Endodermal cell (in vitro differentiated cells): ENCODE measurements around the gene KCNMA1. TPM values are rescaled to one million over a fixed set of nuclear protein-coding genes. Genes with fewer than 3 reads are reported as not detected.
A peak's percentile ranks its signal among the peaks of the same experiment; 100 is the strongest.

ENCODE experiments used
- DNase-seq: peaks from one replicate; pipeline ENCODE4 v3.0.0-alpha.2; 2017
- H3K27ac ChIP-seq: 2 replicates; pipeline ENCODE4 v1.5.1; 2013; ENCODE audit warnings: mild to moderate bottlenecking, low read depth, low read length, moderate library complexity
- H3K27me3 ChIP-seq: 2 replicates; pipeline ENCODE4 v1.6.1; 2013; ENCODE audit warnings: mild to moderate bottlenecking, low read length, moderate library complexity; ENCODE audit not compliant: insufficient read depth, control insufficient read depth, poor library complexity, severe bottlenecking
- H3K36me3 ChIP-seq: 2 replicates; pipeline ENCODE4 v1.7.0; 2013; ENCODE audit warnings: mild to moderate bottlenecking, low read length, moderate library complexity; ENCODE audit not compliant: control insufficient read depth, insufficient read depth
- H3K4me1 ChIP-seq: one replicate; pipeline ENCODE4 v1.7.0; 2013; ENCODE audit warnings: low read length; ENCODE audit not compliant: control insufficient read depth, insufficient read depth
- H3K4me3 ChIP-seq: 2 replicates; pipeline ENCODE4 v1.5.1; 2013; ENCODE audit warnings: mild to moderate bottlenecking, low read length, moderate library complexity
- H3K9ac ChIP-seq: 2 replicates; pipeline ENCODE4 v1.6.1; 2013; ENCODE audit warnings: mild to moderate bottlenecking, low read length, moderate library complexity; ENCODE audit not compliant: poor library complexity, severe bottlenecking; ENCODE audit errors: extremely low read depth
- H3K9me3 ChIP-seq: 2 replicates; pipeline ENCODE4 v1.6.1; 2013; ENCODE audit warnings: mild to moderate bottlenecking, low read length, moderate library complexity; ENCODE audit not compliant: control insufficient read depth
- H3K27ac Mint-ChIP-seq: 2 replicates; pipeline ENCODE4 v1.8.0; 2020; ENCODE audit warnings: mixed read lengths
- H3K27me3 Mint-ChIP-seq: 2 replicates; pipeline ENCODE4 v1.8.0; 2021; ENCODE audit warnings: mild to moderate bottlenecking, mixed read lengths; ENCODE audit not compliant: insufficient read depth
- H3K36me3 Mint-ChIP-seq: 2 replicates; pipeline ENCODE4 v1.8.0; 2020; ENCODE audit warnings: low read depth, mixed read lengths
- H3K4me1 Mint-ChIP-seq: 2 replicates; pipeline ENCODE4 v1.8.0; 2020; ENCODE audit warnings: mixed read lengths
- H3K4me3 Mint-ChIP-seq: 2 replicates; pipeline ENCODE4 v1.8.0; 2020; ENCODE audit warnings: mild to moderate bottlenecking, moderate library complexity, mixed read lengths
- H3K9me3 Mint-ChIP-seq: 2 replicates; pipeline ENCODE4 v1.8.0; 2020; ENCODE audit warnings: mild to moderate bottlenecking, mixed read lengths
- CTCF ChIP-seq: fragments of 200-600 bp; sonication (generic); conservative IDR thresholded peaks from 2 replicates; pipeline ENCODE4 v1.5.0; 2021; ENCODE audit warnings: antibody characterized with exemption, mild to moderate bottlenecking
- WGBS, 2 experiments: methylation state at CpG; one replicate each; pipeline versions ENCODE4 v1.1.5 to v1.1.7; 2013; ENCODE audit warnings: missing lambda C conversion rate in 2 of 2, mixed read lengths in 1 of 2; ENCODE audit not compliant: insufficient coverage in 1 of 2, insufficient read length in 1 of 2; 5-methylcytosine and 5-hydroxymethylcytosine counted together
- total RNA-seq, 2 donors: library from RNA; stranded (reverse); fragmentation: NEBNext Ultra II Directional in 1 of 2; extraction: Animal tissue kit (Norgen Biotek cat#: 25700) in 1 of 2; gene quantifications; 2 replicates in 1 of 2; 3 replicates in 1 of 2; pipeline ENCODE4 v1.2.1, GENCODE V29; 2021

KCNMA1 gene
- total RNA-seq, 2 donors from 2014 or later: 0.55 to 1.3 TPM

GRCh38 chr10:77283326-77283725 lies 354.3 kb downstream of the KCNMA1 start:
- Histone ChIP-seq H3K4me1 (peaks cover 20% of the 10 kb centered on the region), H3K9ac (no peak overlapping the region), H3K9me3 (peaks cover 16% of the 10 kb centered on the region), H3K36me3 (no peaks in the 10 kb centered on the region), H3K27ac (no peak overlapping the region), H3K4me3 (no peak overlapping the region), H3K27me3 (peaks cover 12% of the 10 kb centered on the region)
- peaks cover 51% of the 10 kb centered on the region for H3K27me3 Mint-ChIP-seq
- no peaks in the 10 kb centered on the region for H3K36me3 Mint-ChIP-seq
- 84 to 100% methylated on average over 1 to 3 of the region's 3 CpGs for WGBS, 2 experiments
- TF ChIP-seq CTCF: no peak
- H3K9me3 Mint-ChIP-seq: peaks cover 22% of the 10 kb centered on the region
- DNase-seq: peak; percentile 24
- H3K27ac Mint-ChIP-seq: no peak overlapping the region
- H3K4me1 Mint-ChIP-seq: peaks cover 35% of the 10 kb centered on the region
- H3K4me3 Mint-ChIP-seq: no peak overlapping the region

DNA sequence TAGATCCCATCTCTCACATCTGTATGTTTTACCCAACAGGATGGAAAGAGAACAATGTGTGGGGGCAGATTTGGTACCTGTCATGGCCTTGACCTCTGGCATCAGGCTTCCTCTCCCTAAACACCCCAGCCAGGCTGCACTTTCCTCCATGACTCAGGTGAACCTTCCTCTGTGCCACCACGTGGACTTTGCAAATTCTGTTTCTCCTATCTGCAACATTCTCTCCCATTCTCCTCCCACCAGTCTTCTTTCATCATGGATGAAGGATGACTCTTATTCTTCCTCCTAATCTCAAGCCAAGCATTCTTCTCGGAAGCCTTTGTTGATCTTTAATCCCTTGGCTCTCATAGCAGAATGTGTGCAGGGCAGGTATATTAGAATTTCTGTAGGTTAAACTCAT lies 355.4 kb downstream of the KCNMA1 start:
- Mint-ChIP-seq H3K36me3 (no peaks in the 10 kb centered on the region), H3K4me1 (peaks cover 27% of the 10 kb centered on the region), H3K4me3 (no peak overlapping the region), H3K9me3 (peaks cover 22% of the 10 kb centered on the region), H3K27ac (no peak overlapping the region), H3K27me3 (peaks cover 53% of the 10 kb centered on the region)
- no peak overlapping the region for H3K27ac ChIP-seq
- H3K9me3 ChIP-seq: peaks cover 16% of the 10 kb centered on the region
- peak; percentile 26 for DNase-seq
- peaks cover 13% of the 10 kb centered on the region for H3K4me1 ChIP-seq
- 68 to 100% methylated on average over 1 to 2 of the region's 2 CpGs for WGBS, 2 experiments
- H3K36me3 ChIP-seq: no peaks in the 10 kb centered on the region
- TF ChIP-seq CTCF: no peak
- H3K9ac ChIP-seq: no peak overlapping the region
- no peak overlapping the region for H3K4me3 ChIP-seq
- H3K27me3 ChIP-seq: peaks cover 11% of the 10 kb centered on the region

DNA sequence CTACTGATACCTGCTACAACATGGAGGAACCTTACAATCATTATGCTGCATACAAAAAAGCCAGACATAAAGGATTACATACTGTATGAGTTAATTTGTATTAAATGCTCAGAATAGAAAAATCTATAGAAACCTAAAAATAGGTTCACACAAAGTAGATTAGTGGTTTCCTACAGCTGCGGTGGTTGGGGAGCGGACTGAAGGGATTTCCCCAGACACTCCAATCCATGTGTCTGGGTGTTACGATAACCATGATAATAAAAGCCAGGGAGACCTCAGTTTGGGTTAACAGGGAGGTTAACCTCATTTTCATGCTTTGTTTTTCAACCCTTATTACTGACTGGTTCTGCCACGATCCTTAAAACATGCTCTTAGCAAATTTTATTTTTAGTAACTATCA lies 355.9 kb downstream of the KCNMA1 start:
- Histone ChIP-seq H3K4me1 (peaks cover 12% of the 10 kb centered on the region), H3K27ac (no peak overlapping the region), H3K27me3 (peaks cover 7% of the 10 kb centered on the region), H3K36me3 (no peaks in the 10 kb centered on the region), H3K9me3 (peaks cover 16% of the 10 kb centered on the region), H3K9ac (no peak overlapping the region), H3K4me3 (no peak overlapping the region)
- WGBS, 2 experiments: 86 to 93% methylated on average over 2 to 4 of the region's 4 CpGs
- peak; percentile 24 for DNase-seq
- Mint-ChIP-seq H3K36me3 (no peaks in the 10 kb centered on the region), H3K27ac (no peak overlapping the region), H3K27me3 (peaks cover 49% of the 10 kb centered on the region), H3K4me3 (no peak overlapping the region), H3K4me1 (peaks cover 25% of the 10 kb centered on the region), H3K9me3 (peaks cover 22% of the 10 kb centered on the region)
- TF ChIP-seq CTCF: no peak
